GM19467 (cell line): Measurements from ENCODE around the gene URB2.
"Not testable (repeated sequence)": the region's sequence is repeated elsewhere in the genome, so short reads cannot be mapped to it uniquely, and the experiment has no call there.

Experiments
- ATAC-seq: cut with Tn5 transposase; IDR thresholded peaks from one replicate; pipeline ENCODE4 v1.9.1; 2021; ENCODE audit warnings: mild to moderate bottlenecking, moderate library complexity; ENCODE audit not compliant: unreplicated experiment

Gene URB2

DNA sequence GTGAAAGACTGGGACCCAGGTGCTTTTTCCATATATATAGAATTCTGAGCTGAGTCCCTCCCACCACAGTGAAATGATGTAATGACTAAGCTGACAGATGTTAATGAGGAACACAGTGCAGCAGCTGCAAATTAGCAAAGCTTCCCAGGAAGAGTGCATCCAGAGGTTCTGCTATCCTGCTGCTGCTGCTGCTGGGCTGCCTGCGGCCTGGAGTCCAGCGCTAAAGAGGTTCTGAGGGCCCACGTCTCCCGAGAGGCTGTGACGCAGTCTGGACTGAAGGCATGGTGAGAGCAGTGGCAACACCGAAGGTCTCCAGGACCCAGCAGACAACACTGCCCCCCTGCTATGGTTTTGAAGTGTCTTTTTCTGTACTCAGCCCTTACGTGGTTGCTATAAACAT, 63.9 kb downstream of the URB2 start:
- no peak for ATAC-seq

DNA sequence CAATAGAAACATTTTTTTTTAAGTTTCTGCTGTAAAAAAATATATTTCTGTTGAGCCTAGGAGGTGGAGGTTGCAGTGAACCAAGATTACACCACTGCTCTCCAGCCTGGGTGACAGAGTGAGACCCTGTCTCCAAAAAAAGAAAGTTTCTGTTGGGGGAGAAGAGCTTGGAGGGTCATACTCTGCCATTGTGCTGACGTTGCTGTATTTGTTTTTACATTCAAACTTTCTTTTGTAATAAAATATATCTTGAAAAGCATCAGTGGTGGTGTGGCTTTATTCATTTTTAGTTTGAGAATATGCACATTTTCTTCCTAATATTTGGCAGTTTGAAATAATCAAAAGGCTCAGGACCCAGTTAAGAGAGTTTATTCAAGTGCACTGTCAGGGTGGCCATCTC, 64.6 kb downstream of the URB2 start:
- no peak for ATAC-seq

DNA sequence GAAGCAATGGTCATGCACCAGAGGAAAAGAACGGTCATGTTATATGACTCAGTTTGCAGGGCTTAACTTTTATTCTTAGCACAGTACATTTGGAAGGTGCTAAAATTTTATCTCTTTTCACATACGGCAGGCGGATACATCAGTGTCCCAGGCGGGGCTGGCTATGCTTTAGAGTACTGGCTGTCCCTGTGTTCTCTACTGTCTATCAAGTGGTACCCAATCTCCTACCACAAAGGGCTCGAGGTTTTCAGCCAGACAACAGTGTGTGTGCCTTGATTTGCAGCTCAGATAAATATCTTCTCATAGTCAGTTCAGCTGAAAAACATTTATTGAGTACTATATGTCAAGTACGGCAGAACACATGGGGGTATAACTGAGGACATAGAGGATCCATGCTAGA, 65.3 kb downstream of the URB2 start:
- ATAC-seq = no peak

DNA sequence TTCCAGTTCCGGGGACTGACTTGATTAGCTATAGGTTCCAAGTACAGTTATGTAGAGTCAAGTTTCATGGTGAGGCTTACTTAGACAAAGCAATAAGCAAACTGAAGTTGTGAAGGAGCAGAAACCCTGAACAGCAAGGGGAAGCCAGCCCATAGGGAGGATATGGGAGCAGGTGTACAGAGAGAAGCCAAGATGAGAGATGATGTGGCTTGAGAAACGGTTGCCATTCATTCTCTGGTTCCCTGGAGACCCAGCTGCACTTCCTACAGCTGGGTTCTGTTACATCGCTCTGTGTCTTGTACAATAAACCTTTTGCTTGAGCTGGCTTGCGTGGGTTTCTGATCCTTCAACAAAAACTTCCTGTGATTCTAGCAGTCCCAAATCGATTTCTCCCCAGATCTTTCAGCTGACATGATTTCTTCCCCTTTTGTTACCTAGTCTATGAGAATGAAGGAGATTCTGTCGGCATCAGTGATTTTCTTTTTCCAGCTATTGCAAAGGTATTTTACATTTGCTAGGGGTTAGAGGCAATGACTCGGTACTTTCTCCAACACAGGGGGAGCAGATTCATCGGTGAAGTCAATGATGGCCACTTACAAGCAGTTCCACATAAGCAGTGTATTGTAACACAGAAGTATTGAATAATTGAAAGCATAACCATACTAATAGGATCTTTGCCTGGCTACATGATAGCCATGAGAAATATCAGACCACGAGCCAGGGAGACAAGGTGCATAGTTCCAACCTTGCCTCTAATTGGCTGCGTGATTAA, 67.3 kb downstream of the URB2 start:
- peak; percentile 55 for ATAC-seq

DNA sequence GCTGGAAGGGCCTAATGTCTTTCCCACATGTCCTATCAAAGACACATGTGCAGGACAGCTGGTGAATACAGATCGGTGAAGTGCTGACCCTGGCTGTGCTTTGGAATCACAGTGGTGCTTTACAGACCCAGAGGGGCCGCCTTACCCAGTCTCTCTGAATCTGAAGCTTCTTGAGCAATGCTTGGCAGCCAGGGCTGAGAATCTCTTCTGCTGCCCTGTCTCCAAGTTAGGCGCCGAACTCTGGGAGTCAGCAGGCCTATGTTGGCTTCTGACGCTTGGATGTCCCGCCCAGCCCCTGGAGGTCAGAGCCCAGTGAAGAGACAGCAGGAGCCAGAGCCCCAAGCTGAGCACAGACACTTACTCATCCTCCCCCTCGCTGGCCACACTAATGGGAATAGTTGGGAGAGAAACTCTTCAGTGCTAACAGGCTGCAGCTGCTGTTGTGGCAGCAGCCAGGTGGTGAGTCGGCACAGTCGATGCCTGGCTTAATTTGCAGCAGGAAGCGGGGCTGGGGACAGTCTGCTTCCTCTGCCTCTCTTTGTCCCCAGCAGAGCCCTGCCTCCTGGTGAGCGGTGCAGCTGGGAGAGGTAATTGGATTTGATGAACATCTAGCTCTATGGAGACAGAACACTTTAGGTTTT, 68.1 kb downstream of the URB2 start:
- no peak for ATAC-seq

DNA sequence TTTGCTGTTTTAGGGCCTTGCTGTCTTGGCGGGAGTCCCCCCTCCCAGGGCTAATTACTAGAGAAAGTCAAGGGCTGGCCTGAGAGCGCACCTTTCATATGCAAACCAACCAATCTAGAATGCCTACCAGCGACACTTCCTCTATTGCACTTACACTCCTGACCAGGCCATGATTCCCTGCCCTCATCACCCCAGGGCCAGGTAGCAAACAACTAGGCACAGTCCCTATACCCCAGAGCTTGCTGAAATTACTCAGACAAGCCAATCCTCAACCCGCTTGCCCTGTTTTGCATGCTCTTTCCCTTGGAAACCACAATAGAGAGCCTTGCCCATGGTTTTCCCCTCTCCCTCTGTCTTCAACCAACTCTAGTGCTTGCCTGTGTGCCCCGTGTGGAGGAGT, 70.3 kb downstream of the URB2 start:
- no peak for ATAC-seq

DNA sequence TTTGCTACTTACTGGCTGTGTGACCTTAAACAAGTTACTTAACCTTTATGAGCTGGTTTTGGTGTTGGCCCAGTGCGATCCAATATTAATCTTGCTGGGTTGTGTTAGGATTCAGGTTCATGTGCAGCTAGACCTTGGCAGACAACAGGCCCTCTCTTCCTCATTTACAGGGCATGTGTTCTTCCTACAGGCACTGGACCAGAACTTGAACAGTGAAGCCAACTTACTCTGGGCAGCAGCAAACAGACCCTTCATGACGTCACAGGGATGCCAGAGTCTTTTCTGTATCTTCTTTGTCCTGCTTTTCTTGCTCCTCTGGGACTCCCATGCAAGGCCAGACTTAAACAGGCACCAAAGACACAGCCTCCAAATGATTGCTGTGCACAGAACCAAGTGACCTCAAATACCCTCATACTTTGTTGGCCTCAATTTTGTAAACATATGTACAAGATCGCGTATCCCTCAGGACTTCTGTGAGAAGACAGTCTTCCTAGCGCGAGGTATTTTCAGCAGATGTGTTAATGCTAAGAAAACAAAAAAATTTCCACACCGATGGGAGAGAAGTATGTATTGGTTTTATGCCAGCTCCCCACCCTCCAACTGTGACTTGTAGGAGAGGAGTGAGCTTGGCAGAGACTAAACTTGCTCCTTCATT, 73.7 kb downstream of the URB2 start:
- ATAC-seq = no peak

DNA sequence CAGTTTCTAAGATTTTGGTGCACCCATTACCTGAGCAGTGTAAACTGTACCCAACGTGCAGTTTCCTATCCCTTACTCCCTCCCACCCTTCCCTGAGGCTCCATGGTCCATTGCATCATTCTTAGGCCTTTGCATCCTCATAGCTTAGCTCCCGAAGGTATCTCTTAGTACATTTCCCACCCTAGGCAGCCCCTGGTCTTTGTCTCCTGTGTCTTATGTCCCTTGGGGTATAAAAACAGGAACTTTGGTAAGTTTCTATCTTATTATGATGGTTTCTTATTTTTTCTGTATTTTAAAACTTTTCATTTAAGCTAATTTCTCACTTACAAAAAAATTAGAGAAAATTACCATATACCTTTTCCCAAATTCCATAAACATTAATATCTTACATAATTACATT, 78.1 kb downstream of the URB2 start:
- ATAC-seq = no peak

DNA sequence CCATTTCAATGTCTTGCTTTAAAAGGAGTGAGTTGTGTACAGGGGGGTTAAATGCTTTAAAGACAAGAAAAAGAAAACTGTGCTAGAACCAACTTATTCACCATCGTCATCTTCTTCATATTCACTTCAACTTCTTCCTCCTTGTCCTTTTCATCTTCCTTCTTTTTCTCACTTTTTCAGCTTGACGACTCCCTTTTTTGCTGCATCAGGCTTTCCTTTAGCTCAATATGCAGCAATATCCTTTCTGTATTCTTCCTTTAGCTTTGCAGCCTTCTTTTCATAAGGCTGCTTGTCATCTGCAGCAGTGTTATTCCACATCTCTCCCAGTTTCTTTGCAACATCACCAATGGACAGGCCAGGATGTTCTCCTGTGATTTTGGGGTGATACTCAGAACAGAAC, 79.1 kb downstream of the URB2 start:
- not testable (repeated sequence) for ATAC-seq

DNA sequence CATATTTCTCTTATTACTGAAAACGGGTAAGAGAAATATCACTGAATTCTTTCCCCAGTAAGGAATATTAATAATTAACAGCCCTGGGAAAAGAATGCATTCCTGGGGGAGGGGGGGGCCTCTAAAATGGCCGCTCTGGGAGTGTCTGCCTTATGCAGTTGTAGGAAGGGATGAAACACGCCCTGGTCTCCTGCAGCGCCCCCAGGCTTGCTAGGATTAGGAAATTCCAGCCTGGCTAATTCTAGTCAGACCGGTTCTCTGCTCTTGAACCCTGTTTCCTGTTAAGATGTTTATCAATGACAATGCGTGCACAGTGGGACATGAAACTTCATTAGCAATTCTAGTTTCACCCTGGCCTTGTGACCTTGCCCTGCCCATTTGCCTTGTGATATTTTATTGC, 81.1 kb downstream of the URB2 start:
- ATAC-seq = not testable (repeated sequence)

DNA sequence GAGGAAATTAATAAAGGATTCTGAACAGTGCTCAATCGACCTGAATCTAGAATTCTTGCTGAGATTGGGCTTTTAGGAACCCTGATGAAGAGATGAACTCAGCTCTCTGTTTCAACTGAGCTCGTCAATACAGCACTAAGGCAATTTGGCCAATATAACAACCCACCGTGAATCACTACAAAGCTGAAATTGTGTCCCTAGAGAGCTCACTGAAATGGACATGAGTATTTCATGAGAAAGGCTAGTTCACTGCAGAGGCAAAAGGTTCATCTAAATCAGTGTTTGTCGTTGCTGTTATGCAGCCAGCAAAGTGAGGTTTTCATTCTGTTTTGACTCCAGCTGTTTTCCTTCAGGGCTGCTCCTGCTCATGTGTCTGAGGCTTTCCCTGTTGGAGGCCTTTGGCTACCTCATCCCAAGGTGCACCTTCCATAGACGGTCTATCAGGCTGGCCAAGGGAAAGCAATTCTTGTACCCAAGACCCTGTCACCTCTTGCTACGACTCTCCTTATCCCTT, 83.5 kb downstream of the URB2 start:
- ATAC-seq = no peak
